Loucy (cell line): Measurements from ENCODE around the gene SUPT7L.

Experiments
- EZH2phosphoT487 ChIP-seq: fragments of 200-600 bp; IDR thresholded peaks from 2 replicates; pipeline ENCODE4 v1.6.1; 2018; ENCODE audit warnings: antibody characterized with exemption, mild to moderate bottlenecking, moderate library complexity, borderline replicate concordance
- TF ChIP-seq, protein P1 (sequence below): fragments of 200-600 bp; sonication (generic); conservative IDR thresholded peaks from 2 replicates; pipeline ENCODE4 v1.5.1; 2014; ENCODE audit warnings: mild to moderate bottlenecking, antibody characterized with exemption, low read length

DNA sequence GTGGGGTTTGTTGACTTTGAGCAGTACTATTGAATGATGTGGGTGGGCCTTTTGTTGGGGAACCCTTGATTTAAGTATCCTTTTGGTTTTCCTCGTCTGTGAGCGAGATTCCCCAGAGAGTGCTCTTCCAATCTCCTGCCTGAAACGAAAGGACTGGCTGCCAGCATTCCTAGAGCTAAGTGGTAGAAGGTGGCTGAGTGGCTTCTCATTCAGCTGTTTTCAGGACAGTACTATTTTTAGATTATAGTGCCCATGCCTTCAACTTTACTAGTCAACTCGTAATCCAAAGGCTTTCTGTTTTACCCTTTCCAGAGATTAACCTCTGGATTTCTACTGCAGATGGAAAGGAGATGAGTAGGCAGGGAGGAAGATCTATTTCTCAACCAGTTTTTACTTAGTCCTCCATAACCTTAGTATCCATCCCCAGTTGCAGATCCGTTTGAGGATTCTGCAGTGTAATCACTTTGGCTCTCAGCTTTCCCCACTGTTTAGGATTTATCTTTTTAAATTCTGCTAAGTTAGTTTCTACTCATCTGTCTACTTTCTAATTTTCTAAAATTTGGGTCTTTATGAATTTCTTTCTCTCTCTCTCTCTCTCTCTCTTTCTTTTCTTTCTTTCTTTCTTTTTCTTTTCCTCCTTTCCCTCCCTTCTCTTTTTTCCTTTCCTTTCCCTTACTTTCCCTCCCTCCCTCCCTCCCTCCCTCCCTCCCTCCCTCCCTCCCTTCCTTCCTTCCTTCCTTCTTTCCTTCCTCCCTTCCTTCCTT lies 9.5 kb upstream of the SUPT7L start:
- TF ChIP-seq, protein P1, sequence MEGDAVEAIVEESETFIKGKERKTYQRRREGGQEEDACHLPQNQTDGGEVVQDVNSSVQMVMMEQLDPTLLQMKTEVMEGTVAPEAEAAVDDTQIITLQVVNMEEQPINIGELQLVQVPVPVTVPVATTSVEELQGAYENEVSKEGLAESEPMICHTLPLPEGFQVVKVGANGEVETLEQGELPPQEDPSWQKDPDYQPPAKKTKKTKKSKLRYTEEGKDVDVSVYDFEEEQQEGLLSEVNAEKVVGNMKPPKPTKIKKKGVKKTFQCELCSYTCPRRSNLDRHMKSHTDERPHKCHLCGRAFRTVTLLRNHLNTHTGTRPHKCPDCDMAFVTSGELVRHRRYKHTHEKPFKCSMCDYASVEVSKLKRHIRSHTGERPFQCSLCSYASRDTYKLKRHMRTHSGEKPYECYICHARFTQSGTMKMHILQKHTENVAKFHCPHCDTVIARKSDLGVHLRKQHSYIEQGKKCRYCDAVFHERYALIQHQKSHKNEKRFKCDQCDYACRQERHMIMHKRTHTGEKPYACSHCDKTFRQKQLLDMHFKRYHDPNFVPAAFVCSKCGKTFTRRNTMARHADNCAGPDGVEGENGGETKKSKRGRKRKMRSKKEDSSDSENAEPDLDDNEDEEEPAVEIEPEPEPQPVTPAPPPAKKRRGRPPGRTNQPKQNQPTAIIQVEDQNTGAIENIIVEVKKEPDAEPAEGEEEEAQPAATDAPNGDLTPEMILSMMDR = no peak
- no peak for TF ChIP-seq EZH2phosphoT487
